Body of pancreas (tissue), 4 donors: ENCODE data around the gene DLG2.

Experiments used
- POLR2A ChIP-seq, 3 donors: fragments of 450-650 bp; IDR thresholded peaks; one replicate each; pipeline ENCODE4 v1.6.1; 2016; ENCODE audit warnings: antibody characterized with exemption in 3 of 3, mild to moderate bottlenecking in 2 of 3
- TF ChIP-seq, protein P1 (sequence below), 7 experiments: fragments of 450-650 bp in 4 of 7; fragments of 200-600 bp in 3 of 7; sonication (generic) in 3 of 7; IDR thresholded peaks; one replicate each; pipeline ENCODE4 v1.5.1; 2016 to 2019; ENCODE audit warnings: antibody characterized with exemption in 7 of 7

- TF ChIP-seq, protein P1, sequence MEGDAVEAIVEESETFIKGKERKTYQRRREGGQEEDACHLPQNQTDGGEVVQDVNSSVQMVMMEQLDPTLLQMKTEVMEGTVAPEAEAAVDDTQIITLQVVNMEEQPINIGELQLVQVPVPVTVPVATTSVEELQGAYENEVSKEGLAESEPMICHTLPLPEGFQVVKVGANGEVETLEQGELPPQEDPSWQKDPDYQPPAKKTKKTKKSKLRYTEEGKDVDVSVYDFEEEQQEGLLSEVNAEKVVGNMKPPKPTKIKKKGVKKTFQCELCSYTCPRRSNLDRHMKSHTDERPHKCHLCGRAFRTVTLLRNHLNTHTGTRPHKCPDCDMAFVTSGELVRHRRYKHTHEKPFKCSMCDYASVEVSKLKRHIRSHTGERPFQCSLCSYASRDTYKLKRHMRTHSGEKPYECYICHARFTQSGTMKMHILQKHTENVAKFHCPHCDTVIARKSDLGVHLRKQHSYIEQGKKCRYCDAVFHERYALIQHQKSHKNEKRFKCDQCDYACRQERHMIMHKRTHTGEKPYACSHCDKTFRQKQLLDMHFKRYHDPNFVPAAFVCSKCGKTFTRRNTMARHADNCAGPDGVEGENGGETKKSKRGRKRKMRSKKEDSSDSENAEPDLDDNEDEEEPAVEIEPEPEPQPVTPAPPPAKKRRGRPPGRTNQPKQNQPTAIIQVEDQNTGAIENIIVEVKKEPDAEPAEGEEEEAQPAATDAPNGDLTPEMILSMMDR (IDR thresholded peaks at IDR 0.05) = no peak
- no peak for TF ChIP-seq POLR2A (IDR thresholded peaks at IDR 0.05)
Observed at GRCh38 chr11:83537131-83537610, 2090.0 kb downstream of the DLG2 start.
